WERI-Rb-1 (cell line): ENCODE results near the gene RNF112.

Experiments used
- DNase-seq: peaks from one replicate; pipeline ENCODE4 v3.0.0-alpha.2; 2020
- H3K27ac ChIP-seq: fragments of 250-450 bp; sonication (Bioruptor Pico); 2 replicates; pipeline ENCODE4 v1.5.1; 2020; ENCODE audit warnings: mild to moderate bottlenecking, moderate library complexity
- H3K27me3 ChIP-seq: fragments of 250-450 bp; sonication (Bioruptor Pico); 2 replicates; pipeline ENCODE4 v1.5.1; 2021; ENCODE audit warnings: mild to moderate bottlenecking, low read depth, moderate library complexity; ENCODE audit not compliant: insufficient read depth, severe bottlenecking
- H3K36me3 ChIP-seq: fragments of 250-450 bp; sonication (Bioruptor Pico); 2 replicates; pipeline ENCODE4 v1.5.1; 2020; ENCODE audit warnings: mild to moderate bottlenecking, moderate library complexity
- H3K4me3 ChIP-seq: 2 replicates; pipeline ENCODE4 v1.5.1; 2011; ENCODE audit warnings: low read depth, mild to moderate bottlenecking, control low read depth, low read length
- H3K9me3 ChIP-seq: fragments of 250-450 bp; sonication (Bioruptor Pico); 2 replicates; pipeline ENCODE4 v1.5.1; 2021; ENCODE audit warnings: mild to moderate bottlenecking, moderate library complexity; ENCODE audit not compliant: severe bottlenecking
- TF ChIP-seq, protein P1 (sequence below): IDR thresholded peaks from 2 replicates; pipeline ENCODE4 v1.5.1; 2011; ENCODE audit warnings: low read depth, mild to moderate bottlenecking, control low read depth, inconsistent platforms, low read length

Gene RNF112

DNA sequence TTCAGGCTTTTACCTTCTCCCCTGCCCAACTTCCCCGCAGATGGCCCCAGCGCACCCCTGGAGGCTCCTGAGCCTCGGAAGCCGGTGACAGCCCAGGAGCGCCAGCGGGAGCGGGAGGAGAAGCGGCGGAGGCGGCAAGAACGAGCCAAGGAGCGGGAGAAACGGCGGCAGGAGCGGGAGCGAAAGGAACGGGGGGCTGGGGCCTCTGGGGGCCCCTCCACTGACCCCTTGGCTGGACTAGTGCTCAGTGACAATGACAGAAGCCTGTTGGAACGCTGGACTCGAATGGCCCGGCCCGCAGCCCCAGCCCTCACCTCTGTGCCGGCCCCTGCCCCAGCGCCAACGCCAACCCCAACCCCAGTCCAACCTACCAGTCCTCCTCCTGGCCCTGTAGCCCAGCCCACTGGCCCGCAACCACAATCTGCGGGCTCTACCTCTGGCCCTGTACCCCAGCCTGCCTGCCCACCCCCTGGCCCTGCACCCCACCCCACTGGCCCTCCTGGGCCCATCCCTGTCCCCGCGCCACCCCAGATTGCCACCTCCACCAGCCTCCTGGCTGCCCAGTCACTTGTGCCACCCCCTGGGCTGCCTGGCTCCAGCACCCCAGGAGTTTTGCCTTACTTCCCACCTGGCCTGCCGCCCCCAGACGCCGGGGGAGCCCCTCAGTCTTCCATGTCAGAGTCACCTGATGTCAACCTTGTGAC, 29.1 kb upstream of the RNF112 start:
- no peaks in the 10 kb centered on the region for H3K27me3 ChIP-seq
- DNase-seq = no peak
- TF ChIP-seq, protein P1, sequence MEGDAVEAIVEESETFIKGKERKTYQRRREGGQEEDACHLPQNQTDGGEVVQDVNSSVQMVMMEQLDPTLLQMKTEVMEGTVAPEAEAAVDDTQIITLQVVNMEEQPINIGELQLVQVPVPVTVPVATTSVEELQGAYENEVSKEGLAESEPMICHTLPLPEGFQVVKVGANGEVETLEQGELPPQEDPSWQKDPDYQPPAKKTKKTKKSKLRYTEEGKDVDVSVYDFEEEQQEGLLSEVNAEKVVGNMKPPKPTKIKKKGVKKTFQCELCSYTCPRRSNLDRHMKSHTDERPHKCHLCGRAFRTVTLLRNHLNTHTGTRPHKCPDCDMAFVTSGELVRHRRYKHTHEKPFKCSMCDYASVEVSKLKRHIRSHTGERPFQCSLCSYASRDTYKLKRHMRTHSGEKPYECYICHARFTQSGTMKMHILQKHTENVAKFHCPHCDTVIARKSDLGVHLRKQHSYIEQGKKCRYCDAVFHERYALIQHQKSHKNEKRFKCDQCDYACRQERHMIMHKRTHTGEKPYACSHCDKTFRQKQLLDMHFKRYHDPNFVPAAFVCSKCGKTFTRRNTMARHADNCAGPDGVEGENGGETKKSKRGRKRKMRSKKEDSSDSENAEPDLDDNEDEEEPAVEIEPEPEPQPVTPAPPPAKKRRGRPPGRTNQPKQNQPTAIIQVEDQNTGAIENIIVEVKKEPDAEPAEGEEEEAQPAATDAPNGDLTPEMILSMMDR = no peak
- H3K9me3 ChIP-seq = no peaks in the 10 kb centered on the region
- H3K27ac ChIP-seq = no peak overlapping the region; the same call in 1 of the 2 replicates
- no peak overlapping the region for H3K4me3 ChIP-seq
- H3K36me3 ChIP-seq = peaks cover 78% of the 10 kb centered on the region

DNA sequence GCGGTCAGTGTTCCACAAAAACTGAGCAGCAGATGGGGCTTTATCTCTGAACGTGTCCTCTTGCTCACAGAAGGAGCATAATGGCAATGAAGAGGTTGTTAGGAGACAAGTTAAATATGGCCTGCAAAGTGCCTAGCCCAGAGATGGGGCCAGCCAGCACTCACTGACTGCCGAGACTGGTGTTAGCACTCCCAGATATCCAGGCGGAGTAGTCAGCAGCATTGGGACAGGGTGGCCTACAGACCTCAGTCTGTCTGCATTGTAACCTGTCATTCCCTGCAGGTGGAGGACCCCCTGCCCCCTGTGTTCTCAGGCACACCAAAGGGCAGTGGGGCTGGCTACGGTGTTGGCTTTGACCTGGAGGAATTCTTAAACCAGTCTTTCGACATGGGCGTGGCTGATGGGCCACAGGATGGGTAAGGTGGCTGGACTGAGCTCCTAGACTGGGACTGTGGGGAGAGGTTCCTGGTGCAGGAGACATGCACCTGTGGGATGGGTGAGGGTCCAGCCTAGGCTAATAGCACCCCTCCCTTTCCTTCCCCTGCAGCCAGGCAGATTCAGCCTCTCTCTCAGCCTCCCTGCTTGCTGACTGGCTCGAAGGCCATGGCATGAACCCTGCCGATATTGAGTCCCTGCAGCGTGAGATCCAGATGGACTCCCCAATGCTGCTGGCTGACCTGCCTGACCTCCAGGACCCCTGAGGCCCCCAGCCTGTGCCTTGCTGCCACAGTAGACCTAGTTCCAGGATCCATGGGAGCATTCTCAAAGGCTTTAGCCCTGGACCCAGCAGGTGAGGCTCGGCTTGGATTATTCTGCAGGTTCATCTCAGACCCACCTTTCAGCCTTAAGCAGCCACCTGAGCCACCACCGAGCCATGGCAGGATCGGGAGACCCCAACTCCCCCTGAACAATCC, 28.2 kb upstream of the RNF112 start:
- H3K36me3 ChIP-seq = peaks cover 78% of the 10 kb centered on the region
- H3K4me3 ChIP-seq = no peak overlapping the region
- H3K9me3 ChIP-seq = no peaks in the 10 kb centered on the region
- H3K27ac ChIP-seq = peak overlapping the region; percentile 28; the same call in 1 of the 2 replicates
- H3K27me3 ChIP-seq = no peaks in the 10 kb centered on the region
- DNase-seq = no peak
- TF ChIP-seq, protein P1 = no peak

DNA sequence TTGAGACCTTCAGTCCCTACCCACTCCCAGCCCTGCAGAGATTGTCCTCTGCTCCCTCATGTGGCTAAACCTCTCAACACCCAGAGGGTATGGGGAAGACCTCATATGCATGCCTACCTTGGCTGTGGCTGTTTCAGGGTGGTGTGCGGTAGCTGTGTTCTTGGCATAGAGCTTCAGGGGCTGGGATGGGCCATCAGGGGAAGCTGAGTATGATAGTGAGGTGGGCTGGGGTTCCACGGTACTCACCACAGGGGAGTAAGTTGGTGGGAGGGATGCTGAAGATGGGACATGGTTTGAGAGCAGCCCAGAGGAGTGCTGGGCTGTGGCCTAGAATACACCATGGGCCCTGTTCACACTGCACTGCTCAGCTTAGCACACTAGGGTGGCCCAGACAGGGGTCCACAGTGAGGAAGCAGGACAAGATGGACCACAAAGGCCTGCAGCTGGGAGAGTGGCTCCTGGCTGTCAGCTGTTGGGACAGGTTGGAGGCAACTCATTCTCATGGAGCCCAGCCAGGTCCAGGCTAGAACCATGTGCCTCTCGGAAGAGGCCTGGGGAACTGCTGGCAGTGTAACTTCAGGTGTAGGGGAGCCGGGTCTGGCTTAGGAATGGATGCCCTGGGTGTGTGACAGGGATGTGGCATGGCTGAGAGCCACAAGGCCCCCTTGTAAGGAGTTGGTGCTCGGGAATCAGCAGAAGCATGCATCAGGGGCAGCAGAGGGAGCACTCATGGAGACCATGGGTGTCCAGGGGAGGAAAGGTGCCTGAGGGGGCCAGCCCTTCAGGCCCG, 27.2 kb upstream of the RNF112 start:
- DNase-seq = no peak
- no peaks in the 10 kb centered on the region for H3K9me3 ChIP-seq
- no peaks in the 10 kb centered on the region for H3K27me3 ChIP-seq
- no peak overlapping the region for H3K4me3 ChIP-seq
- H3K27ac ChIP-seq = peak overlapping the region; percentile 99
- TF ChIP-seq, protein P1 = no peak
- peaks cover 74% of the 10 kb centered on the region for H3K36me3 ChIP-seq

DNA sequence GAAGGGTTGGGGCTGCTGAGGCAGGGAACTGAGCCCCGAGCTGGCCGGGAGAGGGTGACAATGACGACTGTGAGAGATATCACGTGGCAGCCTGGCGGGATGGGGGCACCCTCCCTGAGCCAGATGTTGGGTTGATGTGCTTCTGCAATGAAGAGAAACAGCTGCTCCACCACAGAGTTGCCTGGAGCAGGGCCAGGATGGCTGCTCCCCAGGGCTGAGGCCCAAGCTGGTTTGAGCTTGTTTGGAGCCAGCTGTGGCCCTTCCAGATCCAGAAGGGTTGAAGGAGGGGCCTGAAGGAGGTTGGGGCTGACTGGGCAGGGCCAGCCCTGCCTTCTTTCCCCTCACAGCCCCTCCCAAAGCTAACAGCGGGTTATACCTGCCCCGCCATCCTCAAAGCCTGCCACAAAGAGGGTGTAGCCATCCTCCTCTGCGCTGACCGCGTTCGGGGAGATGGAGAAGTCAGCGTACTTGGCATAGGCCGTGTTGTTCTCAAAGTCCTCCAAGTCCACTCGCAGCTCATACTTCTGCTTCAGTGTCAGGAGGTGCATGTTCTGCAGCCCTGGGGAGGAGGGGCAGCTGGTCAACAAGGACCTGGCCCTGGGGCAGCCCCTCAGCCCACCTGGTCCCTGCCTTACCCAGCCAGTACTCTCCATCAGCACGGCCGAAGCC, 26.2 kb upstream of the RNF112 start:
- no peak overlapping the region for H3K4me3 ChIP-seq
- H3K36me3 ChIP-seq = peaks cover 65% of the 10 kb centered on the region
- H3K27ac ChIP-seq = peak overlapping the region; percentile 99
- DNase-seq = no peak
- TF ChIP-seq, protein P1 = no peak
- H3K9me3 ChIP-seq = no peaks in the 10 kb centered on the region
- no peaks in the 10 kb centered on the region for H3K27me3 ChIP-seq

DNA sequence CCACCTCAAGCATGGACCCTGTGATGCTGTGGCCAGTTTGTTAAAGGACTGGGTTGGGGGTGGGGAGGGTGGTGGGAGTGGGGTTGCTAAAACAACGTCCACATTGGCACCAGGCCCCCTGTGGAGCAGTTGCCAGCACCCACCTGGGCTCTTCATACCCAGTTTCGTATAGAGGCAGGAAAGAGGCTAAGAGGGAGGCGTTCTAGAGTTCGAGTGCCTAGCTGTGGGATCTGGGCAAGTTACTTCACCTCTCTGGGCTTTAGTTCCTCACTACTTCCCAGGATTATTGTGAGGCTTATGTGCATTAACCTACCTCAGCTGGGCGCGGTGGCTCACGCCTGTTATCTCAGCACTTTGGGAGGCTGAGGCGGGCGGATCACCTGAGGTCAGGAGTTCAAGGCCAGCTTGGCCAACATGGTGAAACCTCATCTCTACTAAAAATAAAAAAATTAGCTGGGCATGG, 25.5 kb upstream of the RNF112 start:
- Histone ChIP-seq H3K36me3 (peaks cover 58% of the 10 kb centered on the region), H3K27me3 (no peaks in the 10 kb centered on the region), H3K9me3 (no peaks in the 10 kb centered on the region), H3K27ac (peak overlapping the region; percentile 99), H3K4me3 (no peak overlapping the region)
- TF ChIP-seq, protein P1 = no peak
- no peak for DNase-seq
